Sigmoid colon (tissue), 4 donors: ENCODE measurements around the gene LIAS.

Experiments used
- CTCF ChIP-seq, 4 experiments: fragments of 450-650 bp in 3 of 4; fragments of 200-600 bp in 1 of 4; IDR thresholded peaks; one replicate each; pipeline ENCODE4 v1.5.1; 2016 to 2019; ENCODE audit warnings: antibody characterized with exemption in 4 of 4, mild to moderate bottlenecking in 3 of 4, moderate library complexity in 2 of 4
- POLR2A ChIP-seq, 2 donors: fragments of 450-650 bp; IDR thresholded peaks; one replicate each; pipeline ENCODE4 v1.6.1; 2016; ENCODE audit warnings: antibody characterized with exemption in 2 of 2, mild to moderate bottlenecking in 2 of 2, moderate library complexity in 2 of 2
- POLR2AphosphoS5 ChIP-seq, 4 donors: sonication (generic); formaldehyde crosslinking; IDR thresholded peaks; one replicate each; pipeline ENCODE4 v1.6.1; 2017; ENCODE audit warnings: antibody characterized with exemption in 4 of 4

GRCh38 chr4:39455486-39455885, 3.4 kb upstream of the LIAS start:
- TF ChIP-seq CTCF (IDR thresholded peaks at IDR 0.05) (no peak), POLR2A (IDR thresholded peaks at IDR 0.05) (no peak), POLR2AphosphoS5 (IDR thresholded peaks at IDR 0.05) (no peak)
